Hematopoietic multipotent progenitor cell treated with erythropoietin and hydrocortisone succinate and interleukin-3 and kit ligand, for 6 days (in vitro differentiated cells): ENCODE measurements around the gene AKT3.
A peak's percentile ranks its signal among the peaks of the same experiment; 100 is the strongest.

Experiments
- DNase-seq: peaks from one replicate; pipeline ENCODE4 v3.0.0-alpha.2; 2015

Gene AKT3

DNA sequence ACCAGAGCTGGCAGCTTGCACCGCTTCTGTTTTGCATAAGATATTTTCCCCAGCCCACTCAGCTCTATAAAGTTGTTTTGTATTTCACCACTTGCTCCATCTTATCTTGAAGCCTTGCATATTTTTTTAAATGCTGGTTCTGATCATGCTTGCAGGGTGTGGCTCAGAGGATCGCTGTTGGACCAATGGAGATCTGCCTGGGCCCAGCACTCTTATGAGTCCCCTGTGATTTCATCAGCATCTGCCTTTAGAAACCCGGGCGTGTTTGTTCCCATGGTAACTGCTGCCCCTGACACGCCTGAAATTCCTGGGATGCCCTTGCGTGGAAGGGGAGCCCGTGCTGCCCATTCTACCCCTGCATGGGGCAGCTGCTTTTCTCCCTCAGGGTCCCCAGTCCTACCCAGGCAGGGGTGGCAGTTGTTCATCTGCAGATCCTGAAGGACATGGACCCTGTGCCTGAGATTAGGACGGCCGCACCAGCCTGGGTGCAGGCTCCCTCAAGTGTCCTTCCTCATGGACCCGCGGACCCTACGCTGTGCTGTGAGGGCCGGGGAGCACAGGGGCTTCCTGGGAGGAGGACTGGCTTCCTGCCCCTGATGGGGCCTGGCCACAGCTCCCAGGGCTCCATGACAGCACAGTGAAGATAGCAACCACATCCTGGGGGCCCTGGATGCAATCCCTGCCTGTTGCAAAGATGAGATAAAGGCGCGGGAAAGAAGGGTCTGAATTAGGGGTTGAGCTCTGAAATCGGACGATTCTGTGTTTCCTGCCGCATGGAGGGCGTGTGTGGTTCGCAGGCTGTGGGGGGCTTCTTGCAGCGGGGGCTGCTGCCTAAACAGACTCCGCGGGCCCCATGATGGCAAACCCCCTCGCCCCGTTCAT, 367.7 kb downstream of the AKT3 start:
- peak; percentile 60 for DNase-seq

DNA sequence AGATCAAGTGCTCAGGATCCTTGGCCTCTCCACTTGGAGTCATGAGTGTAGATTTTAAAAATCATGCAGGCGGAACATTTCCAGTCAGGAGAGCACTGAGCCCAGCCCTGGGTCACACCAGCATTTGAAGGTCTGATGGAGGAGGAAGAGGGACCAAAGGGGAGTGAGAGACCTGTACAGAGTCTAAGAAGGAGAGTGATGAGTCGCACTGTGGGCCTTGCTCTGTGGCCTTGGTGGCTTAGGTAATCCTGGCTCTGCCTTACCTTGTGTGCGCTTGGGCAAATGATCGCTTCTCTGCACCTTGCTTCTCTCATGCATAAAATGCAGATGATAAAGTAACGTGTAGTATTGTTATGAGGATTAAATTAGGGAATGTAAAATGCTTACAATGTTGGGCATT, 368.9 kb downstream of the AKT3 start:
- no peak for DNase-seq

DNA sequence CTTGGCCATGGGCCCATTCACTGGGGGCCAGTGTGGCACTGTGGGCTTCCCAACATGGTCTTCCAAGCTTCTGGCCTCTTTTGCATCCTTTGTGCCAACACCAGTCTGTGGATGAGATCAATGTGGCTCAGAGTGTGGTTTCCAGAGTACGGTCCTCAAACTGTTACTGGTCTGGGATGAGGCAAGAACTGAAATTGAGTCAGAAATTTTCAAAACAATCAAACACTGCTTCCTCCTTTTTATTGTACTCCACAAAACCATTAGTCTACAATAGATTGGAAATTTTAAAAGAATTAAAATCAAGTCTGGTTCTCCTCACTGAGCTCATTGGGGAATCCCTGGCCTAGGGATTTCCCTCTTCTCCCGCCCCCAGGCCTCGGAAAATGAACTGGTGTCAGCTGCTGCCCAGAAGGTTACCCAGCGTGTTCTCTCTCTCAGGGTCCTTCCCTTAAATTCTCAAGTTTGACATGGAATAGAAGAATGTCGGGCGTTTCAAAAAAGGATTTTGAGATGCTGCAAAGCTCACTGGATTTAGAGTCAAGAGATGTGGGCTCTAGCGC, 372.2 kb downstream of the AKT3 start:
- peak; percentile 37 for DNase-seq

DNA sequence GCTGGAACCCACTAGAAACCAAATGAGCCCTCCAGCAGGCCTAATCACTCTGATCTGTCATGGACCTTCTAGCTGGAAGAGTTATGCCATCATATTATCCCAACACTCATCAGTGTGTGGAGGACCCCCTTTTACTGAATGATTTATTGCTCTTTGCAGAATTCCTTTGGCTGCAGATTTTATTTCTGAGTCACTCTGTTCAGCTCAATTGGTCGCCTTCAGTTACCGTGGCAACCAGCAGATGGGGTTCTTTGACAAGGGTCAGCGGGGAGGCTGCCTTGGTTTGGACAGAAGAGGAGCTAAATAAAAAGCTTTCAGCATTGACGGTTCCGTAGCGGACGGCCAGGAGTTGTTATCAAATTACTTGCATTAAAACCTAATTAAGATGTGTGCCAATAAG, 374.1 kb downstream of the AKT3 start:
- DNase-seq = peak; percentile 38

DNA sequence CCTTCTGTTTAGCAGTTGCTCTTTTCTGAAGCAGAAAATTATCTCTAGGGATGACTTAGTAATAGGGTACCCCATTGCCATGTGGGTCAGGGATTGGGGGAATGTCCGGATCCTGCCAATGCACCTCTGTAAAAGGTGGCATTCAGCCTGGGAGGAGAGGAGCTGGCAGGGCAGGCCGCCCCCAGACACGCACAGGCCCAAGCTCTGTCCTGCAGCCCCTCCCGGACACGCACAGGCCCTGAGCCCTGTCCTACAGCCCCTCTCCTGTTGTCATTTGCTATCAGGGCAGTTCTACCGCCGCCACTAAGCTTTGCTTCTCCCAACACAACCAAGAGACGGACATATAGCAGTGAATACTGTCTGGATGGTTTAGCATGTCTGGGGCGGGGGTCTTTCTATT, 375.1 kb downstream of the AKT3 start:
- DNase-seq = no peak

DNA sequence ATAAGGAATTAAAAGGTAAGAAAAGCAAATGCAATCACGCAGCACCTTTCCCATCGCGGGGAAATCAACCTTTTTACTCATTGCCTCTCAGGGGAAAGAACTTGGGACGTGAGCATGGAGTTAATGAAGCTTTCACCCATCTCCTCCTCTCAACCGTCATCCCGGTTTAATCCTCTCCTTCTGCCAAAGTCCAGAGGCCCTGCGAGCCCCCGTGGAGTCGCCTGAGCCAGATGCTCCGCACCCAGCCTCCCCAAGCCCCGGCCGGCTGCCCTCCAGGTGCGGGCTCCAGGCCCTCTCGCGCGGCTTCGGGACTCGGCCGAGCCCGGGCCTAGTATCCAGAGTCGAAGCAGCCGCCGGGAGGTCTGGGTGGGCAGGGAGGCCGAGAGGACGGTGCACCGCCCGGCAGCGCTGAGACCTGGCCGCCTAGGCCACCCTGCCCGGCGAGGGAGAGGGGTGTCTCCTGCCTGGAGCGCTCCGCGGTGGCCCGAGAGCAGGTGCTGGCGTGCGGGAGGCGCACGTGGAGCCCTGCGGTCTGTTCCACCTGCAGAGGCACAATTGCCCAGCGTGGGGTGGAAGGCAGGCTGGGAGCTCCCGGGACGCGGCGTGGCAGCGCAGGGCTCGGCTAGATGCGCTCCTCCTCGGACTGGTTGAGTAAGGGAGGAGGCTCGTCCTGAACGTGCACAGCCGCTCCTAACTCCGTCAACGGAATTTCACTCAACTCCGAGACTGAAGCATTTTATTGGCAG, 375.7 kb downstream of the AKT3 start:
- DNase-seq = no peak

DNA sequence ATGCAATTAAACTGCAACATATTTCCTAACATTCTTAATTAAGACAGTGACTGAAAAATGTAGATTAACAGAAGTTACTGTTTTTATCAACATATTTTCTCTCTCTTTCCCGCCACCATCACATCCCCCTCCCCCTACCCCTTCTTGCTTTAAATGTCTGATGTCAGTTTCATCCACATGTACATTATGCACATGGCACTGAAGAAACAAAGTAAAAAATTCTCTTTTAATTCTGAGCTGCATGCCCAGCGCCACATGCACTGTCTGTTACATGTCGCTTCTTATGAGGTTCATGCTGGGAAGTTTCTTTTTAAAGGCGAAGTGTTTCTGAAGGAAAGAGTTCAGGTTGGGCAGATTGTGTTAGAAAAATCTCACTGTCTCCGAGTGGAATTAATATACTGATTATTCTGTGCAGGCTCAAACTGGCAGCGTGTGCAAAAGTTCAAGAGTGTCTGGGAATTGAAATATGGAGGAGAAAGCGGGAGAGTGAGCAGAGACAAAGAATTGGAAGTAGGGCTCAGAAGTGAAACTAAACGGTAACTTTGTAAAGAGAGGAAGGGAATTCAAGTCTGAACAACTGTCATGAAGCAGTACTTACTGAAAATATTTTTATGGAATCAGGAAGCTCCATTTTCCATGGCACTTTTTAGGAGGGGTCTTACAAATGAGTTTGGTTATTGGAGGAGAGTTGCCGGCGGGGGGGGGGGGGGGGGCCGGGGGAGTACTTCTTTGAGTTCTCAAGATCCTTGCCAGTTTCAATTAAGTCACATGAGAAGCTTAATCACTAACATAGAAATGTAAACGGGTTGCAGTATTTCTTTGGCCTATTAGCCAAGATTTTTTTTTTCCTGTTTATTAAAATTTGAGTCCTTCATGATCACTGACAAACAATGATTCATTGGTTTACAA, 376.6 kb downstream of the AKT3 start:
- peak; percentile 48 for DNase-seq

DNA sequence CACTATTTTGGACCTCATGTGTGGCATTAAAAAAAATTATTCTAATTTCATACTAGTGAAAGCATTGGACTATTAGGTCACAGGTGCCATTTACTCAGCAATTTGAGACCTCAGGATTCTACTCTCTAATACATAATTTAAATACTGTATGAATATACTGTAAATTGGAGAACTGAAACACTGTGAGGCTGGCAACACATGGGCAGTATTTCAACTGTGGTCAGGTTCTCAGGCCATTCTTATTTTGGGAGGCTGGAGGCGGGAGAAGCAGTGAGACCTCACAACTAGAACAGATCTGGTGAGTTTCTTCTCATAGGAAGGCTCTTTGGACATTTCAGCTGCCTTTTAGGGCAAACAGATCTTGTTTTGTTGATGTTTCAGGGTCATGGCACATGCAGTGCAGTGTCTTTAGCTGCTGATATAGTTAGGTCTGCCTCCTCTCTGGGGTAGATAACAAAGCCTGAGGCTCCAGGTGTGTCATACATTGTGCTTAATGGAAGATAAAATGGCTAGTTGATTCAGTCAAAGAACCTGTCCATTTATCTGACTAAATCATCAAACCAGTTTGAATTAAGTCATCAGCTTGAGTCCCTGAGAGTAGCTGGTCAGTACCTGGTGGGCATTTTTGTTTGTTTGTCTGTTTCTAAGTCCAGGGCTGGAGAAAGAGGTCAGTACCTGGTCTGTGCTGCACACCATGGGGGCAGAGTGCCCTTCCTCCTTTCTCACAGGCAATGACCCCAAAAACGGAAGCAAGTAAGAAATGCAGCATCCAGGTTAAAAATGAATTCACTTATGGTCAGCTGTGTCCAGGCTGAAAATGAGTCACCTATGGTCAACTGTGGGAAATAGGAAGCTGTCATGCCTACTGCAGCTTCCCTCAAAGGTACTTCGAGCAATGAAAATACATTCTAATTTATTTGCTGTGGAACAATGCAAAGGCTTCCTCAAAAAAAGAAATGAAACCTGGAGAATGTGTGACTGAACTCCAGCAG, 378.0 kb downstream of the AKT3 start:
- DNase-seq = peak; percentile 42

DNA sequence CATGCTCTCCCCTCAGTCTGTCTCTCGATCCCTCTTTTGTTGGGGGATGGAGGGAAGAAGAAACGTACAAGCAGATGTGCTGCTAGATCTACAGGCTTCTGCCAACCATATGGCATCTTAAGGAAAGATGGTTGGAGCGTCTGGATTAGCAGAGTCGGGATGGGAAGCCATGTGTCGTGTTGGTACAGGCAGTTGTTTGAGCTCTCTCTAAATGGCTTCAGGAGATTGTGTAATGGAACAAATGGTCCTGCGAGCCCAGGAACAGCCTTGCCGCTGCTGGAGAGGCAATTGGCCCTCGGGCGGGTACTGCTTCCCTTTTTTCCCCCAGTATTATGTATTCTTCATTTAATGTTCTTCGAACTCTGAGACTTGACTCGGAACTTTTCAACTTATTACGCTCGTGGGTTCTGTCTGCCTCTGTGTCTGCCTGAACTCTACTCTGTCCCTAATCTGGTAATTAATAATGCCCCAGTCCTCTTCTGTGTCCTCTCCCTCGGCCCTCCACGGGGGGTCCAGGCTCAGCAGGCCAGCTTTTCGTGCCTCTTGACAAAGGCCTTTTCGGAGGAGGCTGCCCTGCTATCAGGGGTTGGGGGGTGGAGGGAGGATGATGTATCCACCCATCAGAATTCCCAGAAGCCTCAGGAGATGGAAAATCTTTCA, 378.9 kb downstream of the AKT3 start:
- peak; percentile 11 for DNase-seq

DNA sequence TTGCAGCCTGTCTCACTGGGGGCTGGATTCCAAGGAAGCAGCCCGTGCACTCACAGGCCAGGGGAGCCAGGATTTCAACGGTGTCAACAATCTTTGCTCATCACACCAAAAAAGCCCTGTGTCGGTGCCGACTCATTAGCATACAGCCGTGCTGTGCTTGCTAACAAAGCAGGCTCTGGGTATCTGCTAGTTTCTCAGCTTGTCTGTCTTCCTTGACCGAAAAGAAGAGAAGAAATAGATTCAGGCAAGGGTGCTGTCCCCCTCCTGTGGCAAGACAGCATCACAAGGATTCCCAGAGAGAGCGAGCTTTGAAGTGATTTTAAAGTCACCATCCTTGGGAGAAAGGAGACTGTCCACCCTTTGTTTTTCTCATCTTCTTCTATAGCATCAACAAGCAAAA, 379.5 kb downstream of the AKT3 start:
- no peak for DNase-seq

DNA sequence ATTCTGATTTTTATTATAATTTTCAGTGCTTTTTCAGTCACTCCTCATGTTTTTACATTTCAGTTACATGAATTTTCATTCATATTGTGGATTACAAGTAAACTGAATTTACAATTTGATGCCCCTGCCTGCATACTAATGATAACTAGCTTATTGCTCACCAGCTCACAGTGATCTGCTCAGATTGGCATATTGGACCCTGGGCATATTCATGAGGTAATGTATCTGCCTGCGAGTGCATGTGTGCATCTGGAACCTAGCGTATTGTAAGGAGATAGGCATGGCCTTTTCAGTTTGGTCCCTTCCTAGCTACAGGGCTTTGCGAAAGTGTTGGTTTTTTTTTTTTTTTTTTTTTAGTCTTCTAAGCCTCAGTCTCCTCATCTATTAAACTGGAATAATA, 380.5 kb downstream of the AKT3 start:
- no peak for DNase-seq

DNA sequence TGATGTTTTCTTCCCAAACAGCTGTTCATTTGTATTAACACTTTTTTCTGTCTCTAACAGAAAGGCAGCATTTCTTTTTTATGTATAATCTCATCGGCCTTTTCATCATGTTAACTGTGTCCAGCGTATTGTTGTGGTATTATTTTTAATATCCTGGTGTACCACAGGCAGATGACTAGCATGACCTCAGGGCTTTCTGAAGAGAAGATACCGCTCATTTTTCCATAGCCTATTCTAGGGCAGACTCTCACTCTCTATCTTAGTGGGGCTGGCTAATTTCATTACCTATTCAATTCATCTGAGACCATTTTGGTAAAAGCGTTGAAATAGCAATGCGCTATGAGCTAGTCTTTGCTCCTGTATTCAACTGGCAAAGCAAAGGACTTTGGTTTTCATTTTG, 384.3 kb downstream of the AKT3 start:
- no peak for DNase-seq

DNA sequence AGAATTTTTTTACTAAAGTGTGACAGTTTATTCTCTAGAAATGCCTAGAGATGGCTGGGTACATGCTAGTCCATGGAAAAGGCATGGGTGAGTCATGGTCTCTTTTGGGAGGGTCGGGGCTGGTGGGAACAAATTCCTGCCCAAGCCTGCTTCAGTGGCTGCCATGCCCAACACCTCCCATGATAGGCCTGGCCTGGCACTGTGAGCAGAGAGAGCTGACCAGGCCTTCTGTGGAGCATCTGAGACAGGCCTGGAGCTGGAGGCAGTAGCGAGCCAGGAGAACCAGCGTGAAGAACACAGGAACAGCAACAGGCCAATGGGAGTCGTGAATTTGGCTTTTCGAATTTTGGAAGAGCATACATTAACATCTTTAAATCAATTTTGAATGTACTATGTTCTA, 385.0 kb downstream of the AKT3 start:
- DNase-seq = no peak

DNA sequence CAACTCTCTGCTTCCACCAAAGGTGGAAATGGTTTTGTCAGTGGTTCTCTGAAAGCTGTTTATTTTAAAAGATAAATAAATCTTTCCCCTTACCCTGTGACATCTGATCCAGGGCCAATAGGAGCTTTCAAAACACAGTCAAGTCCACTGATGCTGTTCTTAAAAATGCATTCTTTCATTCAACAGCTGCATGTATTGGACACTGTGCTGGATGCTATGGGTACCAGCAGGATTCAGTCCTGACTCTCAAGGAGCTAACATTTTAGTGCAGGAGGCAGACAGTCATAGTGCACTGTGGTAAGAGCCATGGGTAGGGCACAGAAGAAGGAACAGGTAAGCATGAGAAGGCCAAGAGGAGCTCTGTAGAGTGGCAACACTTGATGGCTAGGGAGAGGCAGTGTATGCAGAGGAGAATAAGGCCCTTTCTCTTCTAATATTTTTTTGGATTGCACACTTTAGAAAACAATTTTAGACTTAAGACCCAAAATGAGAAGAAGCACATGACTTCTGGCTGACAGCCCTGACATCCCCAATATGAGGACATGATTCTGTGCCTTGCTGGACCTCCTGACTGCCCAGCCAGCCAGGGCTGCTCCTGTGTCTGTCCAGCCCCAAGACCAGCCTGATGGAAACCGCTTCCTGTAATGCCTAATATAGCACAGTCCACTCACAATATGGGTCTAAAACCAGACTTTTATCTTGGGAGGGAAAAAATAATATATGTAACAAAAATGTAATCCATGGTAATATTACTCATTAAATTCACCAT, 386.9 kb downstream of the AKT3 start:
- DNase-seq = no peak

DNA sequence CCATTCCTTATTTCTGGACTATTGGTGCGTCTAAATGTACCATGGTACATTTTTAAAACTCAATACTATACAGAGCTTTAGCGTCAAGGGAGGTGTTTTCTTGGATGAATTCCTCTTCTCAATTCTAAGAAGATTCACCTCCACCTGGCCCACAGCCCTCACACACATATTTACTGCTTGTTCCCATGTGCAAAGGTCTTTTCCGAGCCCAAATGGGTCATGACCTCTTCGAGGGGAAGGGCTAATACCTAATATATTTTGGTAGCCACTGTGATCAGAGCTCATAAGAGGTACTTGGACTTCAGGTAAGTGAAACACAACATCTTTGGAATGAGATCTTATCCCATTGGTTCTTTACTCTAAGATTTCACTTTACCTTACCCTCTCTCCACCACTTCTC, 388.3 kb downstream of the AKT3 start:
- DNase-seq = no peak

DNA sequence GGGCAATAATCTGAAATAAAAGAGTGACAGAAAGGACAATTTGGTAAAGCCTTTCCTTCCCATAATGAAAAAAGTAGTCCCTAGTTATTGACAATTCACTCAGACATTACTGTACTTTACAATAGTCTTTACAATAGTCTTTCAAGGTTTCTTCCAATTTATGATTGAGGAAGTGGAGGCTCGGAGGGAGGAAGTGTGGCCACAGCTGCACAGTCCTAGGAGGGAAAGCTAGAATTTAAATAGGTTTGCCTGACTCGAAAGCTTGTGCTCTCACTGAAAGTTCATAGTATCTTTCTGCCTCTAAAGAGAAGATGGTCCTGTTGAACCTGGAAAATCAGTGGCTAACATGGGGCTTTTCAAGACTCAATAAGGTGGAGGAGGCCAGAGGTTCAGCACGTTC, 391.0 kb downstream of the AKT3 start:
- DNase-seq = peak; percentile 47

DNA sequence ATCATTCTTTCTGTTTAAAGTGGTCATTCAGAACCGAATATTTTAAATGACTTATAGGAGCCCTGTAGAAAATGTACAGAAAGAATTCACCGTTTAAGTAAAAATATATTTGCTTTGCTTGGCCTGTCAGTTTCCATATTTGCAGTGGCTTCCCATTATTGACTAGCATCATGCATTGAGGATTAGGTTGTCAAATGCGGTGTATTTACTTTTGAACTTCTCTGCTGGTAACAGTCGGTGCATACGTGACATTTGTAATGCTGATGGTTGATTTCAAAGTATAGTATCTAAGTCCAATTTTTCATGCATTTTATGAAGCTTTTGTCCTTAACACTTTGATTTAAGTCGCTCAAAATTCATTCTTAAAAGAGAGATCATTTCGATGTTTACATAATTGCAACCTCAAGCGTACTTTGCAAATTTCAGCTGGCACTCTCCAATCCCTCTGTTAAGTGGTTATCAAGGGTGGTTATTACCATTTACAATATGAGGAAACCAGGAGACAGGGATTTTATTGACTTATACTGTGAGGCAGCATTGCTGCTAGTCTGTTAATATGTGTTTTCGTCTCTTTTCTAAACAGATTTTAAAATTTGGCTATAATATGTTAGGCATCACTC, 392.6 kb downstream of the AKT3 start:
- DNase-seq = no peak

DNA sequence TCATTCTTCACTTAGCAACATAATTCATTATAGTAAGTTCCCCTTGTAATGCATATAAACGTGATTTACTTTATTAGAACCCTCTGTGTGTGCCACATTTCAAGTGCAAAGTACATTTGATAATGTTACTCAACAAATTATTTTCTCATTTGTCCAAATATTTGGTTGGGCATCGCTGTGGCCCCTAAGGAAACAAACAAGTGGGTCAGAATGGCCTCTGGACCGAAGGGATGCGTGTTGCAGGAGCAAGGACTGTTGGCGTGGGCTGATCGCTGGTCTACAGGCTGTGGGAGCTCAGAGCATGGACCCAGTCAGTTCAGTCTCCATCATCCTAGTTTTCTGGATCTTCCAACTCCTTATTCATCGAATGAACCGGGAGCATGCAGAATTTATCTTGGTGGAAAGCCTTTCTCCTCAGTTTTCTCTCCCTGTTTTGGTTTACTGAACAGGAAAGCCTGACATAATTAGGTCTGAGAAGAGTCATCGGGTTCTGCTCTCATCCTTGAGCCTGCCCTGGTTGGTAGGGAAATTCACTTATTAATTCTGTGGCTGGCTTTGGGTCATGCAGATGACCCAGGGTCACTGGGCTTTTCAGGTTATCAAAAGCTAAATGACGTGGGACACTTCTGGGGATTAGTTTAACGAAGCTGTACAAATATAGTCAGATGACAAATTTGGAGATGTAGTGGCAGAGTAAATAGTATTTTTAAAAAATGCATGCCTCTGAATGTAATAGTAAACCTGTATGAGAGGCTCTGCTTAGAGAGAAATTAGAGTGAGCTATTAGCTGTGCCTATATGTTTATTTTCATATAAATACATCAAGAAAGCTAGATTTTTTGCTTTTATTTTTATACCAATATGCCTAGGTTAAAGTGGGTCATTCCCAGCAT, 394.0 kb downstream of the AKT3 start:
- no peak for DNase-seq
